PC-9 (cell line): ENCODE results near the gene LETM1.

Source experiments
- EZH2 ChIP-seq: fragments of 200-600 bp; sonication (generic); IDR thresholded peaks from 2 replicates; pipeline ENCODE4 v1.8.0; 2017; ENCODE audit warnings: antibody characterized with exemption, low read depth
- TF ChIP-seq, protein P1 (sequence below): fragments of 200-600 bp; sonication (generic); conservative IDR thresholded peaks from 2 replicates; pipeline ENCODE4 v1.6.1; 2017; ENCODE audit warnings: mixed run types, antibody characterized with exemption, mild to moderate bottlenecking, moderate library complexity

DNA sequence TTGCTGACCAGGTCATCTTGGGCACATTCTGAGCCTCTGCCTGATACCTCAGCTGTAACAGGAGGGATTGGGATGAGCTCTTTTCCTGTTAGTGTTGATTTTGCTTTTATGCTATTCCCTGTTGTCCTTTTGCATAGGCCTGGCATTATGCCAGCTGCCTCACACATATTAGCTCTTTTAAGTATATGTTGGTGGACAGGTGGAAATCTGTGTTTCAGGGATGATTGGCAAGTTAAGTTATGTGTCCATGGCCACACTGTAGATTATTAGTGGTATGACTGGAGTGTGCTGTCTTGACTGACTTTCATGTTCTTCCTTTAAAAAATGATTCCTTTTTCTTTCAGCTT, 44.1 kb upstream of the LETM1 start:
- TF ChIP-seq, protein P1, sequence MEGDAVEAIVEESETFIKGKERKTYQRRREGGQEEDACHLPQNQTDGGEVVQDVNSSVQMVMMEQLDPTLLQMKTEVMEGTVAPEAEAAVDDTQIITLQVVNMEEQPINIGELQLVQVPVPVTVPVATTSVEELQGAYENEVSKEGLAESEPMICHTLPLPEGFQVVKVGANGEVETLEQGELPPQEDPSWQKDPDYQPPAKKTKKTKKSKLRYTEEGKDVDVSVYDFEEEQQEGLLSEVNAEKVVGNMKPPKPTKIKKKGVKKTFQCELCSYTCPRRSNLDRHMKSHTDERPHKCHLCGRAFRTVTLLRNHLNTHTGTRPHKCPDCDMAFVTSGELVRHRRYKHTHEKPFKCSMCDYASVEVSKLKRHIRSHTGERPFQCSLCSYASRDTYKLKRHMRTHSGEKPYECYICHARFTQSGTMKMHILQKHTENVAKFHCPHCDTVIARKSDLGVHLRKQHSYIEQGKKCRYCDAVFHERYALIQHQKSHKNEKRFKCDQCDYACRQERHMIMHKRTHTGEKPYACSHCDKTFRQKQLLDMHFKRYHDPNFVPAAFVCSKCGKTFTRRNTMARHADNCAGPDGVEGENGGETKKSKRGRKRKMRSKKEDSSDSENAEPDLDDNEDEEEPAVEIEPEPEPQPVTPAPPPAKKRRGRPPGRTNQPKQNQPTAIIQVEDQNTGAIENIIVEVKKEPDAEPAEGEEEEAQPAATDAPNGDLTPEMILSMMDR = no peak
- no peak for TF ChIP-seq EZH2
